Astrocyte of the spinal cord (primary cell): ENCODE results near the gene RSPH9.

Experiments
- DNase-seq: peaks from one replicate; pipeline ENCODE4 v3.0.0; 2011; ENCODE audit warnings: low read depth, low spot score
- H3K4me3 ChIP-seq: 2 replicates; pipeline ENCODE4 v1.5.1; 2011; ENCODE audit warnings: low read depth, mild to moderate bottlenecking, low read length, moderate library complexity
- in situ Hi-C: cut with HindIII; loops from 2 replicates; pipeline ENCODE4 v1.10.0; 2017; ENCODE audit warnings: low sequenced_read_pairs
- TF ChIP-seq, protein P1 (sequence below): IDR thresholded peaks from 2 replicates; pipeline ENCODE4 v1.5.1; 2012; ENCODE audit warnings: low read depth, mild to moderate bottlenecking, low read length, inconsistent platforms

The RSPH9 gene

DNA sequence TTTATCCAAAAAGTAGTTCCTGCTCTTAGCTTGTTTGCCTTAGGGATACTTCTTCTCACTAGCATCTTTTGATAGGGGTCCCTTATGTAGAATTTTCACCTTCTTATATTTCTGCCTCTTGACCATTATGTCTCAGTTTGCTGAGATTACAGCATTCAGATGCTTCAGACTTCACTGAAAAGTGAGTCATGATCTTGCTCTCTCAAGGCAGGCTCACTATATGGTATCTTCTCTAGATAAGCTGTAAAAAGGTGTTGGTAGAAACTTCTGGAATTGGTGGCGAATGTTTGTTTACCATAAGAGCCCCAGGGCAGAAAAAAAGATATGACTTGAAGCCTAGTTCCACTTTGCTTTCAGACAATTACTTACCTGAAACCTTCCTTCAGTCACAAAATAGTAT, 35.4 kb upstream of the RSPH9 start:
- DNase-seq = no peak
- no peak overlapping the region for H3K4me3 ChIP-seq
- TF ChIP-seq, protein P1, sequence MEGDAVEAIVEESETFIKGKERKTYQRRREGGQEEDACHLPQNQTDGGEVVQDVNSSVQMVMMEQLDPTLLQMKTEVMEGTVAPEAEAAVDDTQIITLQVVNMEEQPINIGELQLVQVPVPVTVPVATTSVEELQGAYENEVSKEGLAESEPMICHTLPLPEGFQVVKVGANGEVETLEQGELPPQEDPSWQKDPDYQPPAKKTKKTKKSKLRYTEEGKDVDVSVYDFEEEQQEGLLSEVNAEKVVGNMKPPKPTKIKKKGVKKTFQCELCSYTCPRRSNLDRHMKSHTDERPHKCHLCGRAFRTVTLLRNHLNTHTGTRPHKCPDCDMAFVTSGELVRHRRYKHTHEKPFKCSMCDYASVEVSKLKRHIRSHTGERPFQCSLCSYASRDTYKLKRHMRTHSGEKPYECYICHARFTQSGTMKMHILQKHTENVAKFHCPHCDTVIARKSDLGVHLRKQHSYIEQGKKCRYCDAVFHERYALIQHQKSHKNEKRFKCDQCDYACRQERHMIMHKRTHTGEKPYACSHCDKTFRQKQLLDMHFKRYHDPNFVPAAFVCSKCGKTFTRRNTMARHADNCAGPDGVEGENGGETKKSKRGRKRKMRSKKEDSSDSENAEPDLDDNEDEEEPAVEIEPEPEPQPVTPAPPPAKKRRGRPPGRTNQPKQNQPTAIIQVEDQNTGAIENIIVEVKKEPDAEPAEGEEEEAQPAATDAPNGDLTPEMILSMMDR = no peak
- in situ Hi-C loops = no loop called here

DNA sequence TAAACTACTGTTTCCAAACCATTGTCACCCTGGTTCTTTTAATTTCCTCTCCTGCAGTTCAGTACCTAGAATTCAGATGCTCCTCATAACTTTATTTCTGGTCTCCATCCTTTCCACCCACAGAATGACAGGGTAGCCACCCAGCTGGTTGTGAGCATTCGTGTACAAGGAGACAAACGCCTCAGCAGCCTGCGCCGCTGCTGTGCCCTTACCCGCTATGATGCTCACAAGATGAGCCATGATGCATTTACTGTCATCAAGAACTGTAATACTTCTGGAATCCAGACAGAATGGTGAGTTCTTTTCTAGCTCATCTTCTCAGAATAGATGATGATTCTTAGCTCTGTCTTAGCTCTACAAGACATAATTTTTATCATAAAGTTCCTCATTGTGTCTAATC, 34.4 kb upstream of the RSPH9 start:
- DNase-seq = no peak
- in situ Hi-C loops = no loop called here
- TF ChIP-seq, protein P1 = no peak
- H3K4me3 ChIP-seq = no peak overlapping the region

DNA sequence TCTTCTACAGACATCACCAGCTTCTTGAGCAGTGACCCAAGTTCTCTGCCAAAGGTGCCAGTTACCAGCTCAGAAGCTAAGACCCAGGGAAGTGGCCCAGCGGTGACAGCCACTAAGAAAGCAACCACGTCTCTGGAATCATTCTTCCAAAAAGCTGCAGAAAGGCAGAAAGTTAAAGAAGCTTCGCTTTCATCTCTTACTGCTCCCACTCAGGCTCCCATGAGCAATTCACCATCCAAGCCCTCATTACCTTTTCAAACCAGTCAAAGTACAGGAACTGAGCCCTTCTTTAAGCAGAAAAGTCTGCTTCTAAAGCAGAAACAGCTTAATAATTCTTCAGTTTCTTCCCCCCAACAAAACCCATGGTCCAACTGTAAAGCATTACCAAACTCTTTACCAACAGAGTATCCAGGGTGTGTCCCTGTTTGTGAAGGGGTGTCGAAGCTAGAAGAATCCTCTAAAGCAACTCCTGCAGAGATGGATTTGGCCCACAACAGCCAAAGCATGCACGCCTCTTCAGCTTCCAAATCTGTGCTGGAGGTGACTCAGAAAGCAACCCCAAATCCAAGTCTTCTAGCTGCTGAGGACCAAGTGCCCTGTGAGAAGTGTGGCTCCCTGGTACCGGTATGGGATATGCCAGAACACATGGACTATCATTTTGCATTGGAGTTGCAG, 31.0 kb upstream of the RSPH9 start:
- TF ChIP-seq, protein P1 = no peak
- no peak for DNase-seq
- no peak overlapping the region for H3K4me3 ChIP-seq
- in situ Hi-C loops = no loop called here

DNA sequence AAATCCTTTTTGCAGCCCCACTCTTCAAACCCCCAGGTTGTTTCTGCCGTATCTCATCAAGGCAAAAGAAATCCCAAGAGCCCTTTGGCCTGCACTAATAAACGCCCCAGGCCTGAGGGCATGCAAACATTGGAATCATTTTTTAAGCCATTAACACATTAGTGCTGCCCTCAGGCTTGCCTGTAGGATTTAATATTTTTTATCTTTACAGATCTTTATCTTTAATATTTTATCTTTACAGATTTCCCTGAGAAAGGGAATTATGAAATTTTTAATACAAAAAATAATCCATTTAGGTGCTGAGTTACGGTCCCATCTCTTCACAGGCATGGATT, 30.5 kb upstream of the RSPH9 start:
- in situ Hi-C loops = no loop called here
- TF ChIP-seq, protein P1 = no peak
- DNase-seq = no peak
- H3K4me3 ChIP-seq = no peak overlapping the region

DNA sequence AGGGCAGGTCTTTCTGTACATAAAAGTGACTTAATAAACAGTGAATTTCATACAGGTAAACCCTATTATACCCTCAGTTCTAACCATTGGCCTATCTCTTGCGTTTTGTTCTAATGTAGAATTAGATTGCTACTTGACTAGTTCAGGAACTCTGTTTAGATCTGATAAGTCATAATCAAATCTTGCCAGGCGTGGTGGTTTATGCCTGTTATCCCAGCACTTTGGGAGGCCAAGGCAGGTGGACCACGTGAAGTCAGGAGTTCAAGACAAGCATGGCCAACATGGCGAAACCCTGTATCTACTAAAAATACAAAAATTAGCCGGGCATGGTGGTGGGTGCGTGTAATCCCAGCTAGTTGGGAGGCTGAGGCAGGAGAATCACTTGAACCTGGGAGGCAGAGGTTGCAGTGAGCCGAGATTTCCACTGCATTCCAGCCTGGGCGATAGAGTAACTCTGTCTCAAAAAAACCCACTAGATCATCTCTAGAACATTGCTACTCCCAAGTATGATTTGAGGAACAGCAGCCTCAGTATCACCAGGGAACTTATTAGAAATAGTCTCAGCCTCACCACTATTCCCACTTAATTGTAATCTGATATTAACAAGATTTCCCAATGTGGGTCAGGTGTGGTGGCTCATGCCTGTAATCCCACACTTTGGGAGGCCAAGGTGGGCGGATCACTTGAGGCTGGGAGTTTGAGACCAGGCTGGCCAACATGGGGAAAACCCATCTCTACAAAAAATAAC, 27.9 kb upstream of the RSPH9 start:
- in situ Hi-C loops = no loop called here
- no peak for DNase-seq
- TF ChIP-seq, protein P1 = no peak
- no peak overlapping the region for H3K4me3 ChIP-seq

DNA sequence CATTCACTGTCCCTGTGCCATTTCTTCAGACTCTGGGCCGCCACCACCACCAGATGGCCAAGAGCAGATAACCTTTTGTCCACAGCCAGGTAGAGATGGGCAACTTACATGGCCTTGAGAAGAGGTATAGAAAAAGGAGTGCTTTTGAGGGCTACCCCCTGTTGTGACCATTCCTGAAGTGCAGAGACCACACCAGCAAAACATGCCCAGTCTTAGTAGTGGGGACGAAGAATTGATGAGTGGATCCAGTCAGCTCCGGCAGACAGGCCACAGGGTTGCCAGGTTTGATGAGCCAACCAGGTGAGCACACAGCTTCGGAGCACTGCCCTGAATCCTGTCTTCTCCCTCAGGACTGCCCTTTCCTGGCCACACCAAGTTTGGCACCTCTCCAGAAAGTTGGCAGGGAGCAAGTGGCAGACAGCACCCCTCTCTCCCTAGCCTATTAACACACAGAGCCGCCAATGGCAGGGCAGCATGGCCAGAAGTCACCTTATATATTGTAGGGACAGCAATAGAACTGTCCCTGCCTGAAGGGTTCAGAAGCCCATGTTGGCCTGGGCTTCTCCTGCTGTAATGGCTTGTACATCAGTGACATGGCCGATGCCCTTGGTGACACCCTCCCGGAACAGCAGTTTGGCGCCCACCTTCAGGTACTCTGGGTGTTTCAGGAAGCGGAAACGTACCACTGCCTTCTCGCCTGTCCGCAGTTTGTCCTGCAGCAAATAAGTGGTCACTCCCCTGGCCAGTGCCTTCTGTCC, 23.6 kb upstream of the RSPH9 start:
- no peak overlapping the region for H3K4me3 ChIP-seq
- TF ChIP-seq, protein P1 = no peak
- DNase-seq = no peak
- in situ Hi-C loops = no loop called here
